Erythroblast (primary cell): ENCODE measurements around the gene CSN3.
"Not testable (repeated sequence)": the region's sequence is repeated elsewhere in the genome, so short reads cannot be mapped to it uniquely, and the experiment has no call there.

ENCODE experiments used
- DNase-seq, 2 experiments: peaks; one replicate each; lab custom pipeline; 2025; lab: John Stamatoyannopoulos, UW
- GATA1 ChIP-seq: IDR thresholded peaks from 2 replicates; pipeline ENCODE4 v1.6.1; 2011; ENCODE audit warnings: low read depth, mild to moderate bottlenecking, control low read depth, low read length, moderate library complexity
- POLR2A ChIP-seq: IDR thresholded peaks from 2 replicates; pipeline ENCODE4 v1.6.1; 2011; ENCODE audit warnings: mild to moderate bottlenecking, low read length

Gene CSN3

GRCh38 chr4:70242297-70242696 is at the start of gene CSN3:
Gene CSN3 (plus strand): TSS chr4:70242597. CDS start chr4:70244820, 2,223 bp downstream.
- DNase-seq, result not testable (repeated sequence)

DNA sequence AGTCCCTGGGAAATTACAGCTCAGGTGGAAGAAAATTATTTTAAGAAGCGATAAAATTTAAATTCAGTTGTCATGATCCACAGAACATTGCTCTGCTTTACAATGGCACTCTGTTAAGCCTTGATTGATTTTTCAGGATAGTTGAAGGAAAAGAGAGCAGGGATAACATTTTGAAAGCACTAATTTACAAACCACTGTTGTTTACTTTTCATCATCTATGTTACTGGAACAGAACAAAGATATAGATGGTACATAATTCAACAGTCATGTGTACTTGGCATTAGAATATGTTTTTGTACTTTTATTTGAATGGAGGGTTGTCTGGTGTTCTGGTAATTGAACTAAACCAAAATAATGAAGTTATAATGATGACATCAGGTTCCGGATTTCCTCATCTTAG is 49.5 kb upstream of the CSN3 start:
- no peak for DNase-seq
- no peak for TF ChIP-seq GATA1
- no peak for TF ChIP-seq POLR2A

- no peak for DNase-seq
- TF ChIP-seq POLR2A (no peak), GATA1 (no peak)
Observed at GRCh38 chr4:70195425-70195824, 47.0 kb upstream of the CSN3 start, which contains the start of gene ODAM. Gene ODAM (plus strand): TSS chr4:70195725. CDS start chr4:70196544, 819 bp downstream.

DNA sequence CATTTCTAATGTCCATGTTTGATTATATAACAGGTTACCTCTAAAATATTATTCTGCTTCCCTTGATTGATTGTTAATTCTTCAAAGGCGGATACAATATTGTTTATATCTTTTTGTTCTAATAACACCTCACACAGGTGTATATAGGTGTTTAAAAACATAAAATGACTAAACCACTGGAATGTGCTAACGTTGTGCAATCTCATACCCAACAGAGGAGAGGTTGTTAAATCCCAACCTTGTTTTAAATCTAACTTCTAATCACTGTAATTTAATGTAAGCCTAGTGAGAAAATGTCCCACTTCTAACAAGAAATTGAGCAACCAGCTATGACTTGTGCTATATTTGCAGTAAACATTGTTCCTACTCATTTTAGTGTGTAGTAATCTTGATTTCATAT is 45.5 kb upstream of the CSN3 start:
- TF ChIP-seq POLR2A, result no peak
- TF ChIP-seq GATA1, result no peak

DNA sequence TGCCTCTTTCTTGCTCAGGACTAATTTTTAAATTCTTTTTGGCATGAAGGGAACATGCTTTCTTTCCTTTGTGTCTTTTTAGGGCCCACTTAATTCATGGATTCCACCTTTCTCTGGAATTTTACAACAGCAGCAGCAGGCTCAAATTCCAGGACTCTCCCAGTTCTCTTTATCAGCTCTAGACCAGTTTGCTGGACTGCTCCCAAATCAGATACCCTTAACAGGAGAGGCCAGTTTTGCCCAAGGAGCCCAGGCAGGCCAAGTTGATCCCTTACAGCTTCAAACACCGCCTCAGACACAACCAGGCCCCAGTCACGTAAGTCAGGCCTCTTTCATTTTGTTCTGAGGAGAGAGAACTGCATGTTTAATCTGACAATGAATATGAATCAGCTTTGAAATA is 44.6 kb upstream of the CSN3 start:
- TF ChIP-seq GATA1 (no peak), POLR2A (no peak)
- DNase-seq, result no peak

More for the DNA sequence above, 45.5 kb upstream of the CSN3 start:
- no peak for DNase-seq

- TF ChIP-seq GATA1 (no peak), POLR2A (no peak)
Observed at GRCh38 chr4:70203601-70204000, 38.8 kb upstream of the CSN3 start.

DNA sequence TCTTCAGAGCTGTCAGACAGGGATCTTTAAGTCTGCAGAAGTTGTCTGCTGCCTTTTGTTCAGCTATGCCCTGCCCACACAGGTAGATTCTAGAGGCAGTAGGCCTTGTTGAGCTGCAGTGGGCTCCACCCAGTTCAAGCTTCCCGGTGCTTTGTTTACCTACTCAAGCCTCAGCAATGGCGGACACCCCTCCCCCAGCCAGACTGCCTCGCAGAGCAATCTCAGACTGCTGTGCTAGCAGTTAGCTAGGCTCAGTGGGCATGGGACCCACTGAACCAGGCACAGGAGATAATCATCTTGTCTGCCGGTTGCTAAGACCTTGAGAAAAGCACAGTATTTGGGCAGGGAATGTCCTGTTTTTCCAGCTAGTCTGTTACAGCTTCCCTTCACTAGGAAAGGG is 29.6 kb upstream of the CSN3 start:
- DNase-seq, result not testable (repeated sequence)

More at GRCh38 chr4:70203601-70204000, 38.8 kb upstream of the CSN3 start:
- no peak for DNase-seq

GRCh38 chr4:70216109-70216508 is 26.3 kb upstream of the CSN3 start:
- not testable (repeated sequence) for DNase-seq

GRCh38 chr4:70216550-70216949 is 25.8 kb upstream of the CSN3 start:
- not testable (repeated sequence) for DNase-seq

GRCh38 chr4:70221389-70221788 is 21.0 kb upstream of the CSN3 start:
- not testable (repeated sequence) for DNase-seq

- DNase-seq, result not testable (repeated sequence)
Observed at GRCh38 chr4:70221818-70222217, 20.6 kb upstream of the CSN3 start.

DNA sequence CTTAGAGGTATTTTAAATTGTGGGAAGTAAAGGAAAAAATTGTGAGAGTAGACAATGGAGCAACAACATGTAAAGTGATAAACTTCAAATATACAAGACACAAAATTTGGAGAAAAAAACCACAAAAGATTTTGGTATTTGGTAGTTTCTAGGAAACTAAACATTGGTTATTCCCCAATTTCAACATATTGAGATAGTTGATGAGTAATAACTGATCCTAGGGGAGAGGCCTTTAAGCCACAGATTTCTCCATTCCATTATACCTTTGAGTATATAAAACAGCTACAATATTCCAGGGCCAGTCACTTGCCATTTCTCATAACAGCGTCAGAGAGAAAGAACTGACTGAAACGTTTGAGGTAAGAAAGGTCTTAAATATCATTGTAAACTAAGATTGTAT is 16.6 kb upstream of the CSN3 start, which contains the start of gene FDCSP:
Gene FDCSP, plus strand, starts transcription at position 301 of the 400 bp plus-strand sequence. CDS start 5,071 bp downstream, outside the sequence.
- TF ChIP-seq POLR2A, result no peak
- no peak for TF ChIP-seq GATA1

DNA sequence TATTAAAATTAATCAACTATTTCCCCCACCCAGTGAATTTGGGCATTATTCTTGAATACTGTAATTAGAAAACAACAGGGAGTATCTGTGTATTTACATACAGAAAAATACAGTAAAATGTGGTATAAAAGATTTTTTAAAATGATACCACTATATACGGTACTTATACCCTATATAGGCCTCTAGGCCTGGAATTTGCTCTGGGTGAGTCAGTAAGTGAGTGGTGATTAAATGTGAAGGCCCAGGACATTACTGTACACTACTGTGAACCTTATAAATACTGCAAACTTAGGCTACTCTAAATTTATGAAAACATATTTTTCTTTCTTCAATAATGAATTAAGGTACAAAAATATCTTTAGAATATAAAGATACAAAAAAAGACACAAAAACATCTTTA is 6.3 kb upstream of the CSN3 start:
- TF ChIP-seq POLR2A, result no peak
- TF ChIP-seq GATA1, result no peak
- no peak for DNase-seq

More for the DNA sequence above, 16.6 kb upstream of the CSN3 start, which contains the start of gene FDCSP:
- DNase-seq, result no peak

DNA sequence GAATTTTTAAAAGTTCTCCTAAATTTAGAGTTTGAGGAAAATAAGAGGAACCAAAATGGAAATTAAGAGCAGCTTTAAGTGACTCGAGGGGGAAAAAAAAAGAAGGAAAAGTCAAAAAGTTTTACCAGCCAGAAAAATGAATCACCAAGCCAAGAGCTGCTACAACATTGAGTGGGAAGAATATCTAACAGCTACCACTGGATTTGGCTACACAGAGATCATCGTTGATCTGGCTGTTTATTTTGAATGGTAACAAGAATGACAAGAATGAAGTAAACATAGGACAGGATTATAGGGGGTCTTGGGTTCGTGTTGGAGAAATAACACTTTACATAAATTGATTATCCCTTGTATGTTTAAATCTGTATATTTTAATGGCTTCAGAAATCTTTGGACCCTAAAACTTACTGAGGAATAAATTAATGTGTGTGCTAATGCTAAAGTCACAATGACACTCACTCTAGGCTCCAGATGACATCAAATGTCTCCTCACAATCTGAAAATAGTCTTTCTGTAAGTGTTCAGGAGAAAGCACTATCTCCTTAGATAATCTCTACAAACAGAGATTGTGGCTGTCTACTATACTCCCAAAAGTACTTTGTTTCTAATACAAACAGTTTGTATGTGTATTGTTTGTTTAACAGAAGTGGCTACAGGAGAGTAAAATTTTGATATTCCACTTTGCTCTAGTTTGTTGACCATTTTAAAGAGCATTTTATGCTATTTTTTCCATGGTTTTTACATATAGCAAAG is 3.1 kb upstream of the CSN3 start:
- no peak for DNase-seq
- TF ChIP-seq POLR2A (no peak), GATA1 (no peak)

GRCh38 chr4:70239884-70240591 is 2.4 kb upstream of the CSN3 start:
- TF ChIP-seq POLR2A (no peak), GATA1 (no peak)
- DNase-seq, result no peak
